GM18907 (cell line): Measurements from ENCODE around the gene ASPN.

Experiments used
- ATAC-seq: cut with Tn5 transposase; IDR thresholded peaks from one replicate; pipeline ENCODE4 v1.9.1; 2021; ENCODE audit warnings: mild to moderate bottlenecking, moderate library complexity; ENCODE audit not compliant: unreplicated experiment

Gene ASPN

GRCh38 chr9:92506184-92506857 is 24.0 kb upstream of the ASPN start:
- no peak for ATAC-seq

GRCh38 chr9:92504881-92505280 is 22.6 kb upstream of the ASPN start:
- ATAC-seq = no peak

GRCh38 chr9:92503156-92503555 is 20.9 kb upstream of the ASPN start:
- ATAC-seq = no peak

GRCh38 chr9:92501671-92502393 is 19.5 kb upstream of the ASPN start:
- no peak for ATAC-seq

- no peak for ATAC-seq
Measured at GRCh38 chr9:92500725-92501124, 18.4 kb upstream of the ASPN start.

GRCh38 chr9:92499701-92500100 is 17.4 kb upstream of the ASPN start:
- no peak for ATAC-seq

- no peak for ATAC-seq
Measured at GRCh38 chr9:92496396-92497176, 14.3 kb upstream of the ASPN start.

- ATAC-seq = no peak
Measured at GRCh38 chr9:92494856-92495255, 12.6 kb upstream of the ASPN start.

GRCh38 chr9:92493749-92494387 is 11.6 kb upstream of the ASPN start:
- ATAC-seq = no peak

- ATAC-seq = no peak
Measured at GRCh38 chr9:92492781-92493401, 10.6 kb upstream of the ASPN start.

GRCh38 chr9:92488681-92489550 is 6.6 kb upstream of the ASPN start:
- no peak for ATAC-seq

GRCh38 chr9:92486371-92486770 is 4.1 kb upstream of the ASPN start:
- ATAC-seq = no peak

GRCh38 chr9:92484563-92484962 is 2.3 kb upstream of the ASPN start:
- no peak for ATAC-seq

GRCh38 chr9:92483627-92484545 is 1.6 kb upstream of the ASPN start:
- ATAC-seq = no peak

- no peak for ATAC-seq
Measured at GRCh38 chr9:92482805-92483204, 499 bp upstream of the ASPN start.

GRCh38 chr9:92480986-92481633 is 1.2 kb downstream of the ASPN start:
- peak; percentile 46 for ATAC-seq

- no peak for ATAC-seq
Measured at GRCh38 chr9:92480291-92480771, 2.0 kb downstream of the ASPN start.

- ATAC-seq = no peak
Measured at GRCh38 chr9:92479346-92479745, 3.0 kb downstream of the ASPN start.
